ENCODE measurements around the gene POSTN. TPM values are rescaled to one million over a fixed set of nuclear protein-coding genes. Genes with fewer than 3 reads are reported as not detected.
"Not testable (repeated sequence)": the region's sequence is repeated elsewhere in the genome, so short reads cannot be mapped to it uniquely, and the experiment has no call there.

The POSTN gene
- total RNA-seq, 1 donor from 2014 or later: 69.5 TPM

DNA sequence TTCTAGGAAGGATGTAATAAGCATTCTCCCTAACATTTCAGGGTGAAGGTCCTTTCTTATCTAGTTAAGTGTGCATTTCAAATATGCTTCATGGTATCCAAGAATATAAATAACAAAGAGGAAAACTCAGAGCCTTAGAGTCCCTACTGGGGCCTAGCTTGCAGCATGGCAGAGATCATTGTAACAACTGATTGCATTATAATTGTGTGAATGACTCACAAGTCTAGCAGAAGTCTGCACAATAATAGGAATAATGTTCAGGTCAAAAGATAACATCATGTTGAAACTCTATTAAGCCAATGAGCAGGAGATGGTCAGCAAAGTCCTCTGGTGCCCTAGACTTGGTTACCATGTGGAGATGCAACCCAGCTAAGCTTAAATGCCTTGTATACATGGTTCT is 3.4 kb downstream of the POSTN start:
- DNase-seq (ENCODE audit: low spot score): no peak

GRCh38 chr13:37594550-37594949 is 4.0 kb downstream of the POSTN start:
- DNase-seq (ENCODE audit: low spot score): no peak

DNA sequence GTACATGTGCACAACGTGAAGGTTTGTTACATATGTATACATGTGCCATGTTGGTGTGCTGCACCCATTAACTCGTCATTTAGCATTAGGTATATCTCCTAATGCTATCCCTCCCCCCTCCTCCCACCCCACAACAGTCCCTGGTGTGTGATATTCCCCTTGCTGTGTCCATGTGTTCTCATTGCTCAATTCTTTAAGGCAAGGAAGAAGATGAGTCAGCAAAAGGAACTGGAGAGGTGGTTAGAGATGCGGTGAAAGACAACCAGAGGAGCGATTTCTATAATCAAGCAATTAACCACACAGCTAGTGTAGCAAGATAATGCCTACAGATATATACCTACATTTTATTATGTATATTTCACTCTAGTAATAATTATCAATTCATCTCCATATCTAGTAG is 9.2 kb downstream of the POSTN start:
- not testable (repeated sequence) for DNase-seq (ENCODE audit: low spot score)

GRCh38 chr13:37587236-37587635 is 11.3 kb downstream of the POSTN start:
- DNase-seq (ENCODE audit: low spot score): no peak

DNA sequence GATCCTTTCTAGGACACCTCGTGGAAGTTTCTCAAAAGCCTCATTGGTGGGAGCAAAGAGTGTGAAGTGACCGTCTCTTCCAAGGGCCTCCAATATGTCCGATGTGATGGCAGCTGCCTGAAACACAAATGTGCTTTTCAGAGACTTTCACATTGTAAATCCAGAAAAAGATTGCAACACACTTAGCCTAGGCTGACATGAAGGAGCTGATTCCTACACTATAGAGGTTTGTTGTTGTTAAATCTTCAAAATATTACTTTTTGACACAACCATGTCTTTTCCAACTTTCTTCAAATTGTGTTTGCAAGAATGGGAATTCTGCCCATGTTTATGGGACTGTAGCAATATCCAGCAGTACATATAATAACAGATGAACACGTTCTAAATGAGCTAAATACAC is 12.4 kb downstream of the POSTN start:
- no peak for DNase-seq (ENCODE audit: low spot score)

- DNase-seq (ENCODE audit: low spot score): no peak
Measured at GRCh38 chr13:37585541-37585940, 13.0 kb downstream of the POSTN start.

DNA sequence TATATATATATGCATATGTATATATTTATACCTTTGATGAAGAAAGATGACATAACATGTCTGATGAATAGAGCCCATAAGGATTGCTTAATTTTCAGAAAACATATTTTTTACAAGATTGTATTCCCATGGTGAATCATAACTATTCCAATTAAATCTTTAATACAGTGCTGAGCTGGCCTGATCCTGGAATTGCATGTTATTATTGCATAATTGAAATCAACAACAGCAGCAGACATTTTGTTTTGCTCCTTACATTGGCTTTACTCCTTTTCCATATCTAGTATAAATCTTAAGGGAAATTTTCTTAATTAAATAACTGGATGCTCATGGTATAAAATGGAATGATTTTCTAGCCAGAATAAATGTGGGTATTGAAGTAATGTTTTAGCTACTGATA is 22.0 kb downstream of the POSTN start:
- no peak for DNase-seq (ENCODE audit: low spot score)

GRCh38 chr13:37565425-37565824 is 33.1 kb downstream of the POSTN start:
- DNase-seq (ENCODE audit: low spot score): no peak

DNA sequence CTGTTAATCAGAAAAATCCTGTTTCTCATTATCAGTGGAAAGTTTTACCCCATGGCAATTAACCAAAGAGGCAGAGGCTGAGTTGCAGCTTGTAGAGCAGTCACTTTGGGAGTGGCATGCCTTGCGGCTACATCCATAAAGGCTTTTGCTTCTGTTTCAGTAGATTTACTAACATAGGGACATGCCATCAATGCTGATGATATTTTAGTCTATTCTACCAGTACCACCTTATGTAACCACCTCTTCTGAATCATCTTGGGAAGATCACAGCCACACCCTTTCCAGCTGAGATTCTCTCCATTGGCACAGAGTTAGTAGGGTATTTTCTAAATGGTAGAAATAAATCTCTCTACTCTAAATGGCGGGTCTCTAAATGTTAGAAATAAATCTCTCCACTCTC is 37.5 kb downstream of the POSTN start:
- DNase-seq (ENCODE audit: low spot score): no peak

DNA sequence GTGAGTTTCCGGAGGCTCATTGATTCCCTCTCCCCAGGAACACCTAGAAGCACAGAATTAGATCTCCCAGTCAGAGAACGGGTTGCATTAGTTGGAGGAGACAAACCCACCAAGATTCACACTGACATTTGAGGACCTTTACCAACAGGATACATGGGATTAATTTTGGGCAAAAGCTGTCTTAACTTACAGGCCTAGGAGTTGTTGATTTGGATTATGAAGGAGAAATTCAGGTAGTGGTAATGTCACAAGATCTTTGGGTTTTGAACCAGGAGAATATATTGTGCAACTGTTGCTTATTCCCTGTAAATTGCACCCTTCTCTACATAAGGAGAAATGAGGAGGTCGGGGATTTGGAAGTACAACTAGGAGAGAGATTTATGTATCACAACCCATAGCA is 38.0 kb downstream of the POSTN start:
- no peak for DNase-seq (ENCODE audit: low spot score)

GRCh38 chr13:37558766-37559165 is 39.8 kb downstream of the POSTN start:
- not testable (repeated sequence) for DNase-seq (ENCODE audit: low spot score)

GRCh38 chr13:37546087-37546486 is 52.5 kb downstream of the POSTN start:
- no peak for DNase-seq (ENCODE audit: low spot score)

- no peak for DNase-seq (ENCODE audit: low spot score)
Measured at GRCh38 chr13:37544995-37545394, 53.6 kb downstream of the POSTN start.

- DNase-seq (ENCODE audit: low spot score): no peak
Measured at GRCh38 chr13:37539976-37540605, 58.5 kb downstream of the POSTN start.

DNA sequence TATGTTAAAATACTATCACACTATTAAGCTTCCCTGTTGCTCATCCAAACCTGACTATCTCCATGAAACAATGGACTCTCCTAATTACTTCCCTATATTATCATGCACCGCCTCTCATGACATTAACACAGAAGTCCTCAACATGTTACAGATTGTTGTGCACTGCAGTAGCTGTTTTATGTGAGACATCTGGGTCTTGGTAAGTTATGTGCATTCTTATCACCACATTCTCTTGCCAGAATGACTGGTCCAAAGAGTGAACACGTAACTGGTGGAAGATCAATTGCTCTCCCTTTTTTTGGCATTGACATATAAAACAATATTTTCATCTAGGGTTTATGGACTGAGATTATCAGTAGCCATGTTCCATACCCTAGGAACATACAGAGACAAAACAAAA is 59.4 kb downstream of the POSTN start:
- no peak for DNase-seq (ENCODE audit: low spot score)

- no peak for DNase-seq (ENCODE audit: low spot score)
Measured at GRCh38 chr13:37535501-37535900, 63.1 kb downstream of the POSTN start.

DNA sequence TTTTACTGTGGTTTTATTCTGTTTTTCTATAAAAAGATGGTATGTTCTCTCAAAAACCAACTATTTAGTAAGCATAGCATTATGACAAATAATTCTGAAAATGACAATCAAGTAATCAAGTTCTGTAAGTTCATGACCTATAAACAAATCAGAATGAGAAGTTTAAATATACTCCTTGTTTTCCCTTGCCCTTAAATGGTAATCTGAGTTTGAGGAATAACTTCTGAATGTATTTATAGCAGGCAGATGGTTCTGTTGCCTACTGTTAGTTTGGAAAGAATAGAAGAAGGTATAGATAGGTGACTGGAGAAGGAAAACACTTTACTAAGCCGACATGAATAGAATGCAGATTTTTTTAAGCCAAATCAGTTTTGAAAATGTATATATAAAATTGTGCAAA is 63.9 kb downstream of the POSTN start:
- DNase-seq (ENCODE audit: low spot score): no peak

DNA sequence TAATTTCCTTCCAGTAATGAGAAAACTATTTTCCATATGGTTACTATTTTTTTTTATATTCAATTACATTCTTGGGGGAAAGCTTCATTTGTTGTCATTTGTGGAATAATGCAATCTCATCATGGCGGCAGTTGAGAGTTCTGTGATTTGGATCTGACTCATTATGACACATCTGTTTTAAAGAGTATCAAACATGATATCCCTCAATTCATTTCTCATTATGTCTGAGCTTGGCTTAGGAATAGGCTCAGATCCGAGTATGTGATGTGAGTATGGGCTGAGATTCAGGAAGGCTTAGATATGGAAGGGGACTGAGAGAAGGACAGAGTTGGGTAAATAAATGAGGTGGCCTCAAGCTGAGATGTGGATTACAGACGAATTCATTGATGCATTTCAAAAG is 64.4 kb downstream of the POSTN start:
- DNase-seq (ENCODE audit: low spot score): no peak

DNA sequence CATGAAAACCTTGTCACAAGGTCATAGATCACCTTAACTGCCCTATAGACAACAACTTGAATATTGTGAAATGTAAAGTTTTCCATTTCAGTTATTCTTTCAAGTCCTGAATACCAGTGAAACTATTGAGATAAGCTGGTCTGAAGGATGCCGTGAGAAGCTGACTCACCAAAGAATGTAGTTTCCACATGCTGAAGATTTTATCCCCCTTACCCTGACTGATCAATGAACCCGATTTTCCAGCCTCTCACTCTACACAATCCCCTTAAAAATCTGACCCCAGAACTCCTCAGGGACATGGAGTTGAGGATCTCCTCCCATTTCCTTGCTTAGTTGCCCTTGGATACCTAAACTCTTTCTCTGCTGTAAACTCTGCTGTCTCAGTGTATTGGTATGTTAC is 67.5 kb downstream of the POSTN start:
- no peak for DNase-seq (ENCODE audit: low spot score)

GRCh38 chr13:37529751-37530385 is 68.7 kb downstream of the POSTN start:
- DNase-seq (ENCODE audit: low spot score): no peak

DNA sequence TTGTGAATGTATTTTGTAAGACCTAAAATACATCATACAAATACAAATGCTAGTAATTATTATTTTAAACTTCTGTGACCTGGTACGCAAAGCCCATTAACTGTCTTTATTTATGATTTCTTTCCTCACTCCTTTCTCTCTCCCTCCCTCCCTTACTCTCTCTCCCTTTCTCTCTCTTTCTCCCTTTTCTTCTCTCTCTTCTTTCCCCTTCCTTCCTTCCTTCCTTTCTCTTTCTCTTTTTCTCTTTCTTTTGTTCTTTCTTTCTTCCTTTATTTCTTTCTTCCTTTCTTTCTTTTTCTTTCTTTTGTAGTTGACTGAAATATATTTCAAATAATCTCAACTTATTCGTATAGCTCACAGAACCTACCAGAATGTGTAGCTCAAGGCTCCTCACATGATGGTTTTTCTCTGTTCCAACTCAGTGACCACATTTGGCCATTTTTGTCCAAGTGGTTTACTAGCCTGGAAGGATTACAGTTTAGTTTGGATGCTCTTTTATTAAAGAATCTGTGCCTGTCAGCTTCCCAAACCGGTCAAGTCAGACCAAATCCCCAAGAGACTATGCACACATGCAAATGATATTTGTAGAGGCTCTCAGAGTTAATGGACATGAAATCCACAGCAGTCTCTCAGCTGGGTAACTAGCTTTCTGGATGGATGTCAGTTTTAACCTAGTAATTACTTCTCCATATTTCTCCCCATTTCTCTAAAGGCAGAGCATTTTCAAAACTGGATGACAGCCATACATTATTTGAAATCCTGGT is 71.7 kb downstream of the POSTN start:
- DNase-seq (ENCODE audit: low spot score): no peak

DNA sequence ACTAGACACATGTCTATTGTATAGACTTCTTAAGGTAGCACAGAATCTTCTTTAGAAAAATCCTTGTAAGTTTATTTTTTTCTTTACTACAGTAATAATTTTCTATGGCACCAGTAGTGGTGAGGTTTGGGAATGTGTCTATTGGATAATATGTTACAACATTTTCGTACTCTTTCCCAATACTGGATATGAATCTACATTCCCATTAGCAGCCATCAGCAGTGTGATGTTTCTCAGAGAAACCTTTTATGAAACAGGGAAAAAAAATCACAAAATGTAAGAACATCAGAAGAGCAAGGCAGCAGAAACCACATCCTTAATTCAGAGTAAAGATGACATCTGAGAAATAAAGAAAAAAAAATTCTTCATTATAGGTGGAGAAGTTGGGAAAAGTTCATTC is 83.3 kb downstream of the POSTN start:
- no peak for DNase-seq (ENCODE audit: low spot score)
